ENCODE measurements around the gene TRIO. TPM values are rescaled to one million over a fixed set of nuclear protein-coding genes. Genes with fewer than 3 reads are reported as not detected.

The TRIO gene
- total and polyA plus RNA-seq, 7 donors, result 18.5 to 77.5 (median 35.0) TPM

DNA sequence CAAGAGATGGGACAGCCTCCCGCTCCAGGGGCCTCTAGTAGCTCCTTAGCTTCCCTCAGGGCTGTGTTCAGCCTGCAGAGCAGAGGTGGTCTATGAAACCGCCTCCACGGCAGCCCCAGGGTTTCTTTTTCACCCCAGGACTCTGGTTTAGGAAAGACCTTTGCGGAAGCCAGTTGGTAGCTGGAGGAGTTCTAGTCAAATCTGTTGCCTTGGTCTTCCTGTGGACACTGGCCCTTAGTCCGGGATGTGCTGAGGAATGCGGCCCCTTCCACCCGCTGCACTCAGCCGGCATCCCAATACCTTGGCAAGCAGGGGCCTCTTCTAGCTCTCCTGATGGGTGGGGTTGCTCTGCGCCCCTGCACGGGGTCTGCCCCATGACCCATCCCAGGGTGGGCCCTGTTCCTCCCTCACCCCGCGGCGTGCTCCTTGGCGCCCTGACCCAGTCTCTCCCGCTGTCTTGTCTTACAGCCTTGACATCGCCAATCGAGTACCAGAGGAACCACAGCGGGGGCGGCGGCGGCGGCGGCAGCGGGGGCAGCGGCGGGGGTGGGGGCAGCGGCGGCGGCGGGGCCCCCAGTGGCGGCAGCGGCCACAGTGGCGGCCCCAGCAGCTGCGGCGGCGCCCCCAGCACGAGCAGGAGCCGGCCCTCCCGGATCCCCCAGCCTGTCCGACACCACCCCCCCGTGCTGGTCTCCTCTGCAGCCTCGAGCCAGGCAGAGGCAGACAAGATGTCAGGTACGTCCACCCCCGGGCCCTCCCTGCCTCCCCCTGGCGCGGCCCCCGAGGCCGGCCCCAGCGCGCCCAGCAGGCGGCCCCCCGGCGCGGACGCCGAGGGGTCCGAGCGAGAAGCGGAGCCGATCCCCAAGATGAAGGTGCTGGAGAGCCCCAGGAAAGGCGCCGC, 344.1 kb downstream of the TRIO start:
- Histone ChIP-seq H3K36me3 (ENCODE audit: insufficient read depth in 1 of 2, low read depth in 1 of 2) (peaks cover 15 to 94% of the 10 kb centered on the region in 2 donors), H3K27ac (no peak overlapping the region), H3K4me3 (no peak overlapping the region), H3K4me1 (peaks cover 8% of the 10 kb centered on the region), H3K9me3 (no peaks in the 10 kb centered on the region), H3K27me3 (ENCODE audit: insufficient read depth in 3 of 3, low read length in 2 of 3) (no peaks in the 10 kb centered on the region)
- TF ChIP-seq, protein P1, sequence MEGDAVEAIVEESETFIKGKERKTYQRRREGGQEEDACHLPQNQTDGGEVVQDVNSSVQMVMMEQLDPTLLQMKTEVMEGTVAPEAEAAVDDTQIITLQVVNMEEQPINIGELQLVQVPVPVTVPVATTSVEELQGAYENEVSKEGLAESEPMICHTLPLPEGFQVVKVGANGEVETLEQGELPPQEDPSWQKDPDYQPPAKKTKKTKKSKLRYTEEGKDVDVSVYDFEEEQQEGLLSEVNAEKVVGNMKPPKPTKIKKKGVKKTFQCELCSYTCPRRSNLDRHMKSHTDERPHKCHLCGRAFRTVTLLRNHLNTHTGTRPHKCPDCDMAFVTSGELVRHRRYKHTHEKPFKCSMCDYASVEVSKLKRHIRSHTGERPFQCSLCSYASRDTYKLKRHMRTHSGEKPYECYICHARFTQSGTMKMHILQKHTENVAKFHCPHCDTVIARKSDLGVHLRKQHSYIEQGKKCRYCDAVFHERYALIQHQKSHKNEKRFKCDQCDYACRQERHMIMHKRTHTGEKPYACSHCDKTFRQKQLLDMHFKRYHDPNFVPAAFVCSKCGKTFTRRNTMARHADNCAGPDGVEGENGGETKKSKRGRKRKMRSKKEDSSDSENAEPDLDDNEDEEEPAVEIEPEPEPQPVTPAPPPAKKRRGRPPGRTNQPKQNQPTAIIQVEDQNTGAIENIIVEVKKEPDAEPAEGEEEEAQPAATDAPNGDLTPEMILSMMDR (IDR thresholded peaks at IDR 0.05), result no peak
- ATAC-seq (no peak), DNase-seq (no peak)
- 82 to 88% (median 86%) methylated on average over 48 to 62 of the region's 62 CpGs for WGBS, 3 donors
- intact Hi-C loops (cut with DNase I), result no loop called here

DNA sequence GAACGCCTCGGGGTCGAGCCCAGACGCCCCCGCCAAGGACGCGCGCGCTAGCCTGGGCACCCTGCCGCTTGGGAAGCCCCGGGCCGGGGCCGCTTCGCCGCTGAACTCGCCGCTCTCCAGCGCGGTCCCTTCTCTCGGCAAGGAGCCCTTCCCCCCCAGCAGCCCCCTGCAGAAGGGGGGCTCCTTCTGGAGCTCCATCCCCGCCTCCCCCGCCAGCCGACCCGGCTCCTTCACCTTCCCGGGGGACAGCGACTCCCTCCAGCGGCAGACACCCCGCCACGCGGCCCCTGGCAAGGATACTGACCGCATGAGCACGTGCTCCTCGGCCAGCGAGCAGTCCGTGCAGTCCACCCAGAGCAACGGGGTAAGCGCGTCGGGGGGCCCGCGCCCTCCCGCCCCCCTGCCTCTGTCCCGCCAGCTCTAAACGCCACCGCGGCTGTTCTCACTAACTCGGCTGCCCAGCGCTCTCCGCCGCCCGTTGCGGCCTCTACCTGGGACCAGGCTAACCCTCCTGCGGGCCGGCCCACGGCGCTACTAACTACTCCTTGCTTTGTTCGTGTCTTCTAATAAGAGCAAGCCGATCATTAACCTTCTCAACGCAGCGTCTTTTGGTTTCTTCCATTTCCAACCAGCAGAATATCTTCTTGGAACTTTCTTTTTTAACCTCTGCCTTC, 344.9 kb downstream of the TRIO start:
- TF ChIP-seq, protein P1 (IDR thresholded peaks at IDR 0.05), result no peak
- H3K36me3 ChIP-seq (ENCODE audit: insufficient read depth in 1 of 2, low read depth in 1 of 2), result peaks cover 12 to 94% of the 10 kb centered on the region in 2 donors
- no peak for ATAC-seq

DNA sequence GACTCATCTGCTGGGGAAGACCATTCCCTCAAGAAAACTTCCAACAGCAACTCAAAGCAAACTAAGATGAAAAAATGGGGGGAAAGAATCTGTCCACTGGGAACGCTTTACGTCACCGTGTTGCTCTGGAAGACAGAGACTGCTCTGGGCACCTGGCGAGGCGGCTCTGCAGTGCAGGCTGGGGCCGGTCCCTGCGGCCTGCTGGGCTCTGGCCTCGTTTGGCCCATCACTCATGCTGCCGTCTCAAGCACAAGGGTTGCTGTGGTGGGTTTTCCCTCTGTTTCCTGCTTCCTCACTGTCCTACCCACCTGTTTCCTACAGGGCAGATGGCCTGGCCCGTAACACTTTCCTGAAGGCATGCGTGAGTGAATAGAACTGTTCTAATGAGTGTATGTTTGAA, 345.6 kb downstream of the TRIO start:
- DNase-seq, result no peak
- H3K27ac ChIP-seq, result no peak overlapping the region
- ATAC-seq, result no peak
- no peak overlapping the region for H3K4me3 ChIP-seq
- H3K36me3 ChIP-seq (ENCODE audit: insufficient read depth in 1 of 2, low read depth in 1 of 2), result peaks cover 11 to 94% of the 10 kb centered on the region in 2 donors
- TF ChIP-seq, protein P1 (IDR thresholded peaks at IDR 0.05), result no peak
- H3K27me3 ChIP-seq (ENCODE audit: insufficient read depth in 3 of 3, low read length in 2 of 3), result no peaks in the 10 kb centered on the region
- intact Hi-C loops (cut with DNase I), result no loop called here
- H3K4me1 ChIP-seq, result peaks cover 8% of the 10 kb centered on the region
- H3K9me3 ChIP-seq, result no peaks in the 10 kb centered on the region
- 75 to 88% (median 87%) methylated on average over 11 of the region's 11 CpGs for WGBS, 3 donors

More for the DNA sequence above, 344.9 kb downstream of the TRIO start:
- H3K4me3 ChIP-seq, result no peak overlapping the region
- peaks cover 8% of the 10 kb centered on the region for H3K4me1 ChIP-seq
- H3K9me3 ChIP-seq, result no peaks in the 10 kb centered on the region
- WGBS, 3 donors, result 88 to 91% (median 89%) methylated on average over 45 to 60 of the region's 60 CpGs
- intact Hi-C loops (cut with DNase I), result no loop called here
- H3K27me3 ChIP-seq (ENCODE audit: insufficient read depth in 3 of 3, low read length in 2 of 3), result no peaks in the 10 kb centered on the region
- no peak overlapping the region for H3K27ac ChIP-seq
- DNase-seq, result no peak

DNA sequence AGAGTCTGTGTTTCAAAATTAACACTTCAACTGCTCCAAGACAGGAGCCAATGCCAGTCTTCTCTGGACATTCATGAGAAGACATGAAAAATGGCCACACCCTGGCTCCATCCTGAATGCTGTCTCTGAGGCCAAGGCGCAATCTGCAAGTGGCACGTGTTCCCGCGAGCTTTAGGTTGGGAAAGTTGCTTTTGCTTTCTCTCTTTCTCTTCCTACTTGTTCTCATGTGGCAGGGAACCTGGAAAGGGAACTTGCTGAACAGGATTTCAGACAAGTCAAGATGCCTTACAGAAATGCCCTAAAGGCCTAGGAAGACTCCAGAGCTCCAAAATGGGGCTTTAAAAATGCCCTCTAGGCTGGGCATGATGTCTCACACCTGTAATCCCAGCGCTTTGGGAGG, 346.5 kb downstream of the TRIO start:
- Histone ChIP-seq H3K36me3 (ENCODE audit: insufficient read depth in 1 of 2, low read depth in 1 of 2) (peaks cover 9 to 94% of the 10 kb centered on the region in 2 donors), H3K27ac (no peak overlapping the region), H3K4me3 (no peak overlapping the region), H3K4me1 (peaks cover 8% of the 10 kb centered on the region), H3K9me3 (no peaks in the 10 kb centered on the region), H3K27me3 (ENCODE audit: insufficient read depth in 3 of 3, low read length in 2 of 3) (no peaks in the 10 kb centered on the region)
- intact Hi-C loops (cut with DNase I), result no loop called here
- WGBS, 3 donors, result 79 to 87% (median 86%) methylated on average over 5 of the region's 5 CpGs
- TF ChIP-seq, protein P1 (IDR thresholded peaks at IDR 0.05), result no peak
- no peak for ATAC-seq
- DNase-seq, result no peak

Measured in psoas muscle (tissue), 8 donors.